ENCODE measurements around the gene ANAPC16.

ANAPC16 gene

GRCh38 chr10:72257051-72257892, 41.5 kb downstream of the ANAPC16 start:
- H3K4me3 ChIP-seq (ENCODE audit: low read depth, low read length) = no peak overlapping the region
- DNase-seq (ENCODE audit: low read depth) = peak; percentile 80
- no peak for TF ChIP-seq CTCF (IDR thresholded peaks at IDR 0.05; ENCODE audit: insufficient read depth, low read depth, low read length, missing control alignments)

- DNase-seq (ENCODE audit: low read depth) = no peak
- no peak for TF ChIP-seq CTCF (IDR thresholded peaks at IDR 0.05; ENCODE audit: insufficient read depth, low read depth, low read length, missing control alignments)
- no peak overlapping the region for H3K4me3 ChIP-seq (ENCODE audit: low read depth, low read length)
Observed at GRCh38 chr10:72258617-72259016, 42.8 kb downstream of the ANAPC16 start.

GRCh38 chr10:72259491-72260238, 43.9 kb downstream of the ANAPC16 start:
- H3K4me3 ChIP-seq (ENCODE audit: low read depth, low read length) = peak overlapping the region; percentile 72
- no peak for TF ChIP-seq CTCF (IDR thresholded peaks at IDR 0.05; ENCODE audit: insufficient read depth, low read depth, low read length, missing control alignments)
- peak; percentile 62 for DNase-seq (ENCODE audit: low read depth)

- peak; percentile 93 for DNase-seq (ENCODE audit: low read depth)
- peak overlapping the region; percentile 72 for H3K4me3 ChIP-seq (ENCODE audit: low read depth, low read length)
Observed at GRCh38 chr10:72260239-72260975, 44.6 kb downstream of the ANAPC16 start.

GRCh38 chr10:72260976-72261783, 45.4 kb downstream of the ANAPC16 start:
- peak; percentile 93 for DNase-seq (ENCODE audit: low read depth)
- peak; percentile 14 for TF ChIP-seq CTCF (IDR thresholded peaks at IDR 0.05; ENCODE audit: insufficient read depth, low read depth, low read length, missing control alignments)
- peak overlapping the region; percentile 72 for H3K4me3 ChIP-seq (ENCODE audit: low read depth, low read length)

More at GRCh38 chr10:72260239-72260975, 44.6 kb downstream of the ANAPC16 start:
- TF ChIP-seq CTCF (IDR thresholded peaks at IDR 0.05; ENCODE audit: insufficient read depth, low read depth, low read length, missing control alignments) = no peak

Data from GM12865 (cell line).